Panc1 (cell line): Measurements from ENCODE around the gene RAD50. TPM values are rescaled to one million over a fixed set of nuclear protein-coding genes. Genes with fewer than 3 reads are reported as not detected.
"Not testable (repeated sequence)": the region's sequence is repeated elsewhere in the genome, so short reads cannot be mapped to it uniquely, and the experiment has no call there.

Experiments used
- ATAC-seq: fragments of 200-7000 bp; cut with Tn5 transposase; 2 replicates; pipeline ENCODE4 v1.9.1; 2020; ENCODE audit warnings: mild to moderate bottlenecking, moderate library complexity
- BruUV-seq: library from RNA; stranded (reverse); fragments of 400-500 nt; replicated peaks from 2 replicates; lab custom pipeline; 2021; lab: Mats Ljungman, UMichigan
- CTCF ChIA-PET: fragments of 300-600 bp; sonication (Branson Sonifier 250); formaldehyde crosslinking; loops from one replicate; lab custom pipeline; 2022; ENCODE audit warnings: antibody characterized with exemption; lab: Charles Lee
- POLR2A ChIA-PET: fragments of 300-600 bp; sonication (Branson Sonifier 250); formaldehyde crosslinking; loops from one replicate; lab custom pipeline; 2022; ENCODE audit warnings: antibody characterized with exemption; lab: Charles Lee
- DNase-seq: peaks from one replicate; pipeline ENCODE4 v3.0.0-alpha.2; 2010; ENCODE audit warnings: low read depth, low spot score
- H3K27ac ChIP-seq: 2 replicates; pipeline ENCODE4 v1.5.1; 2011; ENCODE audit warnings: mild to moderate bottlenecking, low read length, inconsistent platforms
- H3K27me3 ChIP-seq: fragments of 200-500 bp; sonication (Bioruptor generic); 2 replicates; pipeline ENCODE4 v1.6.0; 2014; ENCODE audit warnings: low read length, inconsistent platforms; ENCODE audit not compliant: control insufficient read depth, insufficient read depth
- H3K36me3 ChIP-seq: fragments of 200-500 bp; sonication (Bioruptor generic); 2 replicates; pipeline ENCODE4 v1.5.1; 2014; ENCODE audit warnings: inconsistent platforms, mild to moderate bottlenecking, low read length, moderate library complexity; ENCODE audit not compliant: control insufficient read depth, insufficient read depth
- H3K4me1 ChIP-seq: 2 replicates; pipeline ENCODE4 v1.5.1; 2011; ENCODE audit warnings: inconsistent platforms, mild to moderate bottlenecking, low read length, moderate library complexity; ENCODE audit not compliant: control insufficient read depth, insufficient read depth
- H3K4me3 ChIP-seq, 2 experiments: 2 replicates each; pipeline ENCODE4 v1.5.1; 2011 to 2012; ENCODE audit warnings: low read depth in 2 of 2, low read length in 2 of 2, mild to moderate bottlenecking in 2 of 2, inconsistent platforms in 1 of 2, moderate library complexity in 1 of 2
- H3K9me3 ChIP-seq: fragments of 200-500 bp; sonication (Bioruptor generic); 2 replicates; pipeline ENCODE4 v1.5.1; 2014; ENCODE audit warnings: low read depth, mild to moderate bottlenecking, inconsistent platforms, low read length, moderate library complexity; ENCODE audit not compliant: control insufficient read depth, insufficient read depth
- CTCF ChIP-seq: fragments of 450-650 bp; IDR thresholded peaks from 2 replicates; pipeline ENCODE4 v1.5.1; 2017; ENCODE audit warnings: mild to moderate bottlenecking
- POLR2AphosphoS5 ChIP-seq: IDR thresholded peaks from 2 replicates; pipeline ENCODE4 v1.6.1; 2012; ENCODE audit warnings: mild to moderate bottlenecking, low read depth, low read length, moderate library complexity
- REST ChIP-seq, 2 experiments: IDR thresholded peaks; 2 replicates each; pipeline ENCODE4 v1.6.1; 2011 to 2012; ENCODE audit warnings: low read depth in 2 of 2, control low read depth in 1 of 2, low read length in 1 of 2, mild to moderate bottlenecking in 1 of 2, moderate library complexity in 1 of 2; ENCODE audit not compliant: insufficient read depth in 1 of 2
- SIN3A ChIP-seq: IDR thresholded peaks from 2 replicates; pipeline ENCODE4 v1.6.1; 2012; ENCODE audit warnings: low read depth, mild to moderate bottlenecking, low read length, moderate library complexity, borderline replicate concordance; ENCODE audit not compliant: insufficient read depth
- TCF7L2 ChIP-seq: IDR thresholded peaks from 2 replicates; pipeline ENCODE4 v1.6.1; 2011; ENCODE audit warnings: mild to moderate bottlenecking, low read depth, low read length, inconsistent platforms
- in situ Hi-C: cut with HindIII; loops from 2 replicates; pipeline ENCODE4 v1.10.0; 2016; ENCODE audit warnings: low sequenced_read_pairs, low pct_unique_long_range_greater_than_20kb
- intact Hi-C: fragments of 100-400 bp; cut with micrococcal nuclease; formaldehyde crosslinking; loops from one replicate; pipeline ENCODE4 v1.10.0; 2022; ENCODE audit not compliant: unreplicated experiment
- total RNA-seq: library from RNA; stranded (reverse); gene quantifications from one replicate; pipeline ENCODE4 v1.2.1, GENCODE V29; 2021; ENCODE audit not compliant: unreplicated experiment

RAD50 gene
- total RNA-seq, 1 experiment from 2014 or later: 77.6 TPM

- CTCF ChIA-PET: no interaction called here
- intact Hi-C loops (no loop called here), in situ Hi-C loops (no loop called here)
- no TSS peak for BruUV-seq
- Histone ChIP-seq H3K9me3 (no peaks in the 10 kb centered on the region), H3K27me3 (no peaks in the 10 kb centered on the region), H3K4me1 (no peaks in the 10 kb centered on the region), H3K36me3 (peaks cover 42% of the 10 kb centered on the region), H3K27ac (no peak overlapping the region), H3K4me3 (no peak overlapping the region)
- POLR2A ChIA-PET: no interaction called here
- TF ChIP-seq REST (IDR thresholded peaks at IDR 0.05; ENCODE audit: insufficient read depth in 1 of 2, low read depth in 2 of 2, low read length in 1 of 2): no peak
- TF ChIP-seq SIN3A: no peak
- no peak for TF ChIP-seq POLR2AphosphoS5
- TF ChIP-seq CTCF: no peak
- TF ChIP-seq TCF7L2: no peak
- no peak for ATAC-seq
- no peak for DNase-seq
These were observed 19.3 kb downstream of the RAD50 start for GRCh38 chr5:132576123-132576522.

DNA sequence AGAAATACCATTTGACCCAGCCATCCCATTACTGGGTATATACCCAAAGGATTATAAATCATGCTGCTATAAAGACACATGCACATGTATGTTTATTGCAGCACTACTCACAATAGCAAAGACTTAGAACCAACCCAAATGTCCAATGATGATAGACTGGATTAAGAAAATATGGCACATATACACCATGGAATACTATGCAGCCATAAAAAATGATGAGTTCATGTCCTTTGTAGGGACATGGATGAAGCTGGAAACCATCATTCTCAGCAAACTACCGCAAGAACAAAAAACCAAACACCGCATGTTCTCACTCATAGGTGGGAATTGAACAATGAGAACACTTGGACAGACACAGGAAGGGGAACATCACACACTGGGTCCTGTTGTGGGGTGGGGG is 27.8 kb downstream of the RAD50 start:
- H3K27me3 ChIP-seq, H3K4me1 ChIP-seq, DNase-seq, CTCF ChIA-PET, H3K27ac ChIP-seq, H3K4me3 ChIP-seq, intact Hi-C loops, in situ Hi-C loops, ATAC-seq, POLR2A ChIA-PET, BruUV-seq, H3K9me3 ChIP-seq: not testable (repeated sequence)
- peaks cover 48% of the 10 kb centered on the region for H3K36me3 ChIP-seq

- Histone ChIP-seq H3K36me3 (peaks cover 43% of the 10 kb centered on the region), H3K4me3 (no peak overlapping the region), H3K27me3 (no peaks in the 10 kb centered on the region), H3K9me3 (no peaks in the 10 kb centered on the region), H3K27ac (no peak overlapping the region), H3K4me1 (no peaks in the 10 kb centered on the region)
- POLR2A ChIA-PET: no interaction called here
- CTCF ChIA-PET: no interaction called here
- in situ Hi-C loops: no loop called here
- no TSS peak for BruUV-seq
- intact Hi-C loops: no loop called here
- no peak for ATAC-seq
- DNase-seq: no peak
- TF ChIP-seq SIN3A: no peak
- no peak for TF ChIP-seq REST (IDR thresholded peaks at IDR 0.05; ENCODE audit: insufficient read depth in 1 of 2, low read depth in 2 of 2, low read length in 1 of 2)
- no peak for TF ChIP-seq POLR2AphosphoS5
- no peak for TF ChIP-seq CTCF
- TF ChIP-seq TCF7L2: no peak
These were observed 29.3 kb downstream of the RAD50 start for GRCh38 chr5:132586063-132586462.
